OCI-M2 (cell line): ENCODE results near the gene NDUFS5.
"Not testable (repeated sequence)": the region's sequence is repeated elsewhere in the genome, so short reads cannot be mapped to it uniquely, and the experiment has no call there.

Experiments used
- DNase-seq: peaks from one replicate; lab custom pipeline; 2025; ENCODE audit not compliant: unreplicated experiment; lab: John Stamatoyannopoulos, UW

The NDUFS5 gene

DNA sequence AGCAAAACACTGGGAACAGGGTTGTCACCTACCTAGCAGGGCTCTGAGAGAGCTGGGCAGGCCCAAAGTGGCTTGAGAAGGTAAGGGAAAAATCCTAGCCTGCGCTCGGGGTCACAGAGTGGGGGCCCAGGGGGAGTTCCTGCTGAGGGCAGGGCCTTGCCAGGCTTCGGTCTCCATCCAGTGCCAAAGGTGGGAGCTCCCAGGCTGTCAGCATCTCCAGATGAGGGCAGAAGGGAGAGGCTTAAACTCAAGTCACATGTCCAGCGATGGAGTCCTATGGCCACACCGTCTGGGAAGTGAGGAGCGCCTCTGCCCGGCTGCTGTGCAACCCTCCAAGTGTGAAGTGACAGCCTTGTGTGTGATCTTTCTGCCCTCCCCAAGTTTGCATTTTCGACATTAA, 11.2 kb upstream of the NDUFS5 start:
- DNase-seq = not testable (repeated sequence)

DNA sequence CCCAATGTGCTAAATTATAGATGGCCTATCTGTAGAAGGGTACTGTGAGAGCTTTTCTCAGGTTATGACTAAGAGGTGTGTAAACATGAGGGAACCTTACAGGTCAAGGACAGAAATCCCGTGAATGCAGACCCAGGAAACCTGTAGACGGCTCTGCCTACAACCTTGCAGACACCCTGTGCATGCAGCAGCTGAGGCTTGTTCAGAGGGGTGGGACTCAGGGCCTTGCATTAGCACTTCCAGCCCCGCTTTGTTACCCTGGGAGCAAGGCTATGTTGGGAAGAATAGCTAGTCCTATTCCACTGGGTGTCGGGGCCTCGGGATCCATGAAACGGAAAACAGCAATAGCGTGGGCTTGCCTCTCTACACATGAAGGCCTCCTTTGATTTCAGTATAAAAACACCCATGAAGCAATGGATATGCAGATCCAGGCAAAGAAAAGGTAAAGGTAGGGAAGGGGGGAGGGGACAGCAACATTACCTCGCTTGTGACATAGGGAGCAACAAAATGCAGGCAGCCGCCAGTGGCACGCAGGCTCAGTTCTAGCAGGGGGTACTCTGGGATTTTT, 9.5 kb upstream of the NDUFS5 start:
- no peak for DNase-seq

DNA sequence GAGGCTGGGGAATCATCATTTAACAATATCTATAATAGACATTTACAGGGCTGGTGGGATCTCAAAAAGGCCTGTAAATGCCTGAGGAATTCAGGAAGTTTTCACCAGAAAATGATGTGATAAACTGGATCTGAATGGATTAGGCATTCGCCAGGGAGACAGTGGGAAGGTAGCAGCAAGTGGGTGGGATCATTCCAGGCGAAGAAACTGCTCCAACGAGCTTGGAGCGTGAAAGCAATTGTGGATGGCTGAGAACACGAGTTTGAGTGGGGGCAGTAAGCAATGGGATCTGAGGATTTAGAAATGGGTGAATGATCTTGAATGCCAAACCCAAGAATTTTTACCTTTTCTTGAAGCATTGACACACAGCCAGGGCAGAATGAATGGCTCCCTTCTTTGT, 8.9 kb upstream of the NDUFS5 start:
- DNase-seq = no peak

DNA sequence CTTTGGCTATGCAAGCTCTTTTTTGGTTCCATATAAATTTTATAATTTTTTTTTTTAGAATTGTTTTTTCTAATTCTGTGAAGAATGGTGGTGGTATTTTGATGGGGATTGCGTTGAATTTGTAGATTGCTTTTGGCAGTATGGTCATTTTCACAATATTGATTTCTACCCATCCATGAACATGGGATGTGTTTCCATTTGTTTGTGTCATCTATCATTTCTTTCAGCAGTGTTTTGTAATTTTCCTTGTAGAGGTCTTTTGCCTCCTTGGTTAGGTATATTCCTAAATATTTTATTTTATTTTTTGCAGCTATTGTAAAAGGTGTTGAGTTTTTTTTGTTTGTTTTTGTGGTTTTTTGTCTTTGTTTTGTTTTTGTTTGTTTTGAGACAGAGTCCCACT, 5.7 kb upstream of the NDUFS5 start:
- not testable (repeated sequence) for DNase-seq

DNA sequence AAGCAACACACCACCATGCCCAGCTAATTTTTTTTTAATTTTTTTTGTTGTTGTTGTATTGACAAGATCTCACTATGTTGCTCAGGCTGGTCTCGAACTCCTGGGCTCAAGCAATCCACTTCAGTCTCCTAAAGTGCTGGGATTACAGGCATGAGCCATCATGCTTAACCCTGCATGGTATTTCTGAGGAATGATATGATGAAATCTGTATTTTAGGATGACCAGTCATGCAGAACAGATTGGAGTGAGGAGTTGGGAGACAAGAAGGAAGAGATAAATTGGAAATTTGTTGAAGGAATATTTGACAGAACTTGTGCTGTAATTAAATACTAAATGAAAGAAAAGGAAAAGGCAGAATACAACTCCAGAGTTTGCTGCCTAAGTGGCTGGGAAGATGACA, 4.7 kb upstream of the NDUFS5 start:
- DNase-seq = no peak

DNA sequence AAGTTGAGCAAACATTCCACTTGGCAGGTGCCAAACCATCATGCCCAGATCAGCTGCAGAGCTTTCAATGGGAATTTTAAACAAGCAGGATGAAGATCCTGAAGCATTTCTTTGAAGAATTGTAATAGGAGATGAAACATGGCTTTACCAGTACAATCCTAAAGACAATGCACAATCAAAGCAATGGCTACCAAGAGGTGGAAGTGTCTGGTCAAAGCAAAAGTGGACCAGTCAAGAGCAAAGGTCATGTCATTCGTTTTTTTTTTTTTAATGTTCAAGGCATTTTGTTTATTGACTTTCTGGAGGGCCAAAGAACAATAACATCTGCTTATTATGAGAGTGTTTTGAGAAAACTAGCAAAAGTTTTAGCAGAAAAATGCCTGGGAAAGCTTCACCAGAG, 3.0 kb upstream of the NDUFS5 start:
- no peak for DNase-seq

DNA sequence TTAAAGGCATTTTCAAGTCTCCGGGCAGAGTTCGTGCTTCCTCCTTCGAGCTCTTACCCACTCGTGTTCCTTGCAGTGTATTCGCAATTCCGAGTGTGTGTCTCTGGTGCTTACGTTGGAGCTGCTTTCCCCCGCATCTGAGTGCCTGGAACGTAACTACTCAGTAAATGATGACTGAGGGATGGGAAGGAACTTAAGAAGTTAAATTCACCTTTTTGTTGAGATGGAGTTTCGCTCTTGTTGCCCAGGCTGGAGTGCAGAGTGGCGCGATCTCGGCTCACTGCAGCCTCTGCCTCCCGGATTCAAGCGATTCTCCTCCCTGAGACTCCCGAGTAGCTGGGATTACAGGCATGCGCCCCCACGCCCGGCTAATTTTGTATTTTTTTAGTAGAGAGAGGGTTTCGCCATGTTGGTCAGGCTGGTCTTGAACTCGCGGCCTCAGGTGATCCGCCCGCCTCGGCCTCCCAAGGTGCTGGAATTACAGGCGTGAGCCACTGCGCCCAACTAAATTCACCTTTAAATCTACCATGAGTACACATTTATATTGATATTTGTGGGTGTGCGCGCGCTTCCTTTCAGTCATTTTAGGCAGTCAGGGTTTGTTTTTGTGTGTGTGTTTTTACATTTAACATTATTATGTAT, 837 bp downstream of the NDUFS5 start:
- DNase-seq = no peak

DNA sequence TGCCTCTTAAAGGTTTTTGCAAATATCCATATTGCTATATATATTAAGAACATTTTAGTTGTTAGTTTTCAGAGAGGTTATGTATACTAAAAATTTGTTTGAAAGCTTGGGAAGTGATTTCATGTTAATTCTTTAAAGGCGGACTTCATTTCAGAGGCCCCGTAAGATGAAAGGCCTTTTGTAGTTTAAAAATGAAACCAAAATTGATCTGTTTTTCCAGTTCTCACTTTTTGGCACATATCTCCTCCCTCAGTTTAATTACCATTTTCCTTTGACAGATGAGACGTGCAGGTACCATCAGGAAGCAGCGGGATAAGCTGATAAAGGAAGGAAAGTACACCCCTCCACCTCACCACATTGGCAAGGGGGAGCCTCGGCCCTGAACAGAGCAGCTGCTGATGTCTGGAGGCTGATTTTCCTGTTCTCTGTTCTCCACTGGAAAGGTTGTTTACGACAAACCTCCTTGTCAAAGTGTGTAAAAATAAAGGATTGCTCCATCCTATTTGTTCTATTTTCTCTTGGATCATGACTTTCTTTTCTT, 8.0 kb downstream of the NDUFS5 start:
- DNase-seq = no peak

DNA sequence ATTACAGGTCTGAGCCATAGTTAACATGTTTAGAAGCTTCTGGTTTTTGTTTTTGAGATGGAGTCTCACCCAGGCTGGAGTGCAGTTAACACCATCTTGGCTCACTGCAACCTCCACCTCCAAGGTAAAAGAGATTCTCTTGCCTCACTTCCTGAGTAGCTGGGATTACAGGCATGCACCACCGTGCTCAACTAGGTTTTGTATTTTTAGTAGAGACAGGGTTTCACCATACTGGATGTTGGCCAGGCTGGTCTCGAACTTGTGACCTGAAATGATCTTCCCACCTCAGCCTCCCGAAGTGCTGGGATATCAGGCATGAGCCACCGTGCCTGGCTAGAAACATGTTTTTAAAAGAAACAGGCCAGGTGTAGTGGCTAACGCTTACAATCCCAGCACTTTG, 10.5 kb downstream of the NDUFS5 start:
- no peak for DNase-seq

DNA sequence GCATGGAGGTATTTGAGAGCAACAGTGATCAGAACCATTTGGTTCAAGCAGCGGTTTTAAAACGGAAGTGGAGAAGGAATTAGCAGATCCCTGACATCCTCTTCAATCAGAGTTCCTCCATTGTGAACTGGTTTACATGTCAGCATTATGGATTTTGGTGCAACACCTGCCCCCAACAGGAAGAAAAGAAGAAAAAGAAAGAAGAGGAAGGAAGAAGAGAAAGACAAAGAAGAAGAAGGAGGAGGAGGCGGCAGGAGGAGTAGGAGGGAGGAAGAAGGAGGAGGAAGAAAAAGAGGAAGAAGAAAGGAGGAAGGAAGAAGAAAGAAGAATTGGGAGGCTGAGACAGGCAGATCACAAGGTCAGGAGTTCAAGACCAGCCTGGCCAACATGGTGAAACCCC, 17.4 kb downstream of the NDUFS5 start:
- no peak for DNase-seq

DNA sequence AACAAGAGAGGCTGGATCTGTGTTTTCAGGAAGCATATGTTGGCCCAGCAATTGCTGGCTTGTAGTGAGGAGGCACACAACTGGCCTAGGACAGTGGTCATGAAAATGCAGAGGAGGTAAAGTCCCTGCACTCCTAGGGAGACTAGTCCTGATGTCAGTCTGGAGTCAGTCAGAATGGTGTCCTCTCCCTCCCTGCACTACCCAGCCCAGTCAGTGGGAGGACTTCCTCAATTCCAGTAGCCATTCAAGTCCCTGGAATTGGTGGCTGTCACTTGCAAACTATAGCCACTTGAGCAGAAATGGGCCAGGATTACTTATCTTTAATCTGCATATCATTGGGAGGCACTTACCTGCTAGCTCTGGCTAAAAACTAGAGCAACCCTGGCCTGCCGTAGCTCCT, 18.6 kb downstream of the NDUFS5 start:
- DNase-seq = no peak

DNA sequence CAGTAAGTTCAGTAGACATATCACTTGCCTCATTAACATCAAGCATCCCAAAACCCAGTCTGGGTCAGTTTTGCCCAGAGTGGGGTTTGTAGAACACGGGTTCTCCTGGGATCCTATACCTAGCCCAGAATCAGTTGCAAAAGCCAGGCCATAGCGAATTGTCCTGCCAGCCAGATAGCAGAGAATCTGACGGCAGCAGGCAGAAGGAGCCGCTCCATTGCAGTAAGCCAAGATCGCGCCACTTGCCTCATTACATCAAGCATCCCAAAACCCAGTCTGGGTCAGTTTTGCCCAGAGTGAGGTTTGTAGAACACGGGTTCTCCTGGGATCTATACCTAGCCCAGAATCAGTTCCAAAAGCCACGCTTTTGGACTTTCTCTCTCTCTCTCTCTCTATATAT, 19.1 kb downstream of the NDUFS5 start:
- no peak for DNase-seq

DNA sequence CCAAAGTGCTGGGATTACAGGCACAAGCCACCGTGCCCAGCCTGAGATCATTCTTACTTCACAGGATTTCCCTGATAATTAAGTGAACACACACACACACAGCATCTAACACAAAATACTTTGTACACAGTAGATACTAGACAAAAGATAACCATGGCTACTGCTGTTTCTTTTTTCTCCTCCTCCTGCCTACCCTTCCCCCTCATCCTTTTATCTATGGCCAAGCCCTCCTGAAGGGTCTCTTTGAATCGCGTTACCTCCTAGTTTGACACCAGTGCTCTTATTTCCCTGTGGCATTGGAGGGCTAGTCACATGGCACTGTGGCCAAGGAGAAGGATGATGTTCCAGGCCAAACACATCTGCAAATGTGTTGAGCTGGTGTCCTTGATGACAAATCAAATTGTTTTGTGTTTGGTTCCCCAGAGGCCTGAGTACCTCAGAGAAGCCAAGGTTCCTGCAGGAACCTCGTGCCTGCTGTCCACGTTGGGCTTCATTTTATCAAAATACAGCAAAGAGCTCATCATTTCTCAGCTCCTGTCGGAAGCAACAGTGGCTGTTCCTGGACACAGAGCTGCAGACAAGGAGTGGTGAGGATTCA, 20.6 kb downstream of the NDUFS5 start:
- DNase-seq = no peak

DNA sequence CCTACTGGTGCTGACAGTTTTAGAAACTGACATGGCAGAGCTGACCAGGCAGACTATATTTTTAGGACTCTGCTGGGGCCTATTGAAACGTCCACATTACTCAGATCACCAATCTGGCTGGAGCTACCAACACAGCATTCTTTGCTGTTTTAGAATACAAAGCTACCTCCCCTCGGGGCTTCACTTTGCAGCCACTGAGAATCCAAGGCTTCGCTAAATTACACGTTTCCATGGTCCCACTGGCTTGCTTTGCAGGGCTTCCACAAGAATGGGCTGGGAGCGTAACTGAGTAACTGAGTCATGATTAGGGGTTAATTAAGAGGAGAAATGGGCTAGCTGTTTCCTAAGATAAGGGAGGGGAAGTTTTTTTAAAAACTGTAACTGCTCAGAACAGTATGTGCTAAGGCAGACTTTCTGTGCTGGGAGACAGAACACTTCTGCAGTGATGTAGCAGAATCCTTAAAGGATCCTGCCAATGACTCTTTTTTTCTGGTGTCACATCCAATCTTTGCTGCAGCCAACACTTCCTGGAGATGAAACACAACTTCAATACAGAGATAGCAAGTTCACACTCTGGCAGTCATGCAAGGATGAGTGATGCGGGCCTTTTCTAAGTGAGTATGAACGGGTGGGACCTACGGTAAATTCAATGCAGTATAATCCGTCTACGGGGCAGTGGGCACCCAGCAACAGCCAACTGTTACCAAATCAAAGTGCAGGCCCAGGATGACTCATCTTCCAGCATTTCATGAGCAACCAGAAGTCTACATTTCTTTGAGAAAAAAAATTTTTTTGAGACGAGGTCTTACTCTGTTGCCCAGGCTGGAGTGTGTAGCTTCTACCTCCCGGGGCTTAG, 21.5 kb downstream of the NDUFS5 start:
- DNase-seq = no peak

DNA sequence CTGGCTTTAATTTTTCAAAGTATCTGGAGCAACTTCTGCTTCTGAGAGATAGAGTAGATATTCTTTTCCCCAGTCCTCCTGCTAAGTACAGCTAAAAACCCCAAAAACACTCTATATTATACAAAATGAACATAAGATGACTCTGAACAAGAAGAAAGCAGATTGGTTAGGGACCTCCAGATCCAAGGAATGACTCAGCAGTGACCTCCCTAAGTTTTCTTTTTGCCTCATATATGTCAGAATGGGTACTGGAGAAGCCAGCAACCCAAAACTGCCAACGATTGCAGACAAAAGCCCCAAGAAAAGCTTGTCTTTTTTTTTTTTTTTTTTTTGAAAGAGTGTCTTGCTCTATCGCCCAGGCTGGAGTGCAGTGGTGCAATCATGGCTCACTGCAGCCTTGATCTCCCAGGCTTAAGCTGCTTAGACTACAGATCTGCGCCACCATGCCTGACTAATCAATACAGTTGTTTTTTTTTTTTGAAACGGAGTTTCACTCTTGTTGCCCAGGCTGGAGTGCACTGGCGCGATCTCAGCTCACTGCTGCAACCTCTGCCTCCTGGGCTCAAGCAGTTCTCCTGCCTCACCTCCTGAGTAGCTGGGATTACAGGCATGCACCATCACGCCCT, 22.7 kb downstream of the NDUFS5 start:
- no peak for DNase-seq

DNA sequence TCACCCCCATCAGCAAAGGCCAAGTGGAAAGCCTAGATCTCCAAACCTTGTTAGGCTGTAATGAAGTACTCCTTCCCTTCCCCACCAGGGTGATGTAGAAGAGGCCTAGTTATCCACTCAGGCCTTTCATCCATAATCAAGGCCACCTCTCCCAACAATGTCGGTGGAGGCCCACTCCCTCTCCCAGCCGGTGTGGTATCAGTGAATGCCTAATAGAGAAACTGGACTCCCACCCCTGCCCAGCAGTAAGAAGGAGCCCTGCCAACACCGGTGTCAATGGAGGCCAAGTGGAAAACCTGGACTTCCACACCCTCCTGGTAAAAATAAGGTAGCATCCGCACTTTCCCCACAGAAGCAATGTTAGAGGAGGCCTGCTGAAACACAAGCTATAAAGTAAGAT, 23.9 kb downstream of the NDUFS5 start:
- DNase-seq = no peak

DNA sequence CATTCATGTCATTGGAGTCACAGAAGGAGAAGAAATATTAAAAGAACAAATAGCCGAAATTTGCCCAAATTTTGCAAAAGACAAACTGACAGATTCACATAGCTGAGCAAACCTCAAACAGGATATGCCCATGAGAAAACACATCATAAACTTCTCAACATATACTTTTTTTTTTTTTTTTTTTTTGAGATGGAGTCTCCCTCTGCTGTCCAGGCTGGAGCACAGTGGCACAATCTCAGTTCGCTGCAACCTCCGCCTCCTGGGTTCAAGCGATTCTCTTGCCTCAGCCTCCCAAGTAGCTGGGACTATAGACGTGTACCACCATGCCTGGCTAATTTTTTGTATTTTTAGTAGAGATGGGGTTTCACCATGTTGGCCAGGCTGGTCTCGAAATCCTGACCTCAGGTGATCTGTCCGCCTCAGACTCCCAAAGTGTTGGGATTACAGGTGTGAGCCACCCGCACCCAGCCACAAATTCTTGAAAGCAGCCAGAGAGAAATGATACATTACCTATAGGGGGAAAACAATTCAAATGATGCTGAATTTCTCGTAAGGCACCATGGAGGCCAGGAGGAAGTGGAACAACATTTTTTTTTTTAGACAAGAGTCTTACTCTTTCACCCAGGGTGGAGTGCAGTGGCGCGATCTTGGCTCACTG, 25.2 kb downstream of the NDUFS5 start:
- not testable (repeated sequence) for DNase-seq

DNA sequence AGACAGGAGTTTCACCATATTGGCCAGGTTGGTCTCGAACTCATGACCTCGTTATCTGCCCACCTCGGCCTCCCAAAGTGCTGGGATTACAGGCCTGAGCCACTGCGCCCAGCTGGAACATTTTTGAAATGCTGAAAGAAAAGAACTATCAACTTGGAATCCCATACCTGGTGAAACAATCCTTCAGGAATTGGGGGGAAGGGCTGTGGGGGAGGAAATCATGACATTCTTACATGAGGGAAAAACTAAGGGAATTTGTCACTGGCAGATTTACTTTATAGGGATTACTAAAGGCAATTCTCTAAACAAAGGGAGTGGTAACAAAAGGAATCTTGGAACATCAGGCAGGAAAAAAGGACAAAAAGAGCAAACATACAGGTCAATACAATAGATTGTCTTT, 25.8 kb downstream of the NDUFS5 start:
- DNase-seq = no peak

DNA sequence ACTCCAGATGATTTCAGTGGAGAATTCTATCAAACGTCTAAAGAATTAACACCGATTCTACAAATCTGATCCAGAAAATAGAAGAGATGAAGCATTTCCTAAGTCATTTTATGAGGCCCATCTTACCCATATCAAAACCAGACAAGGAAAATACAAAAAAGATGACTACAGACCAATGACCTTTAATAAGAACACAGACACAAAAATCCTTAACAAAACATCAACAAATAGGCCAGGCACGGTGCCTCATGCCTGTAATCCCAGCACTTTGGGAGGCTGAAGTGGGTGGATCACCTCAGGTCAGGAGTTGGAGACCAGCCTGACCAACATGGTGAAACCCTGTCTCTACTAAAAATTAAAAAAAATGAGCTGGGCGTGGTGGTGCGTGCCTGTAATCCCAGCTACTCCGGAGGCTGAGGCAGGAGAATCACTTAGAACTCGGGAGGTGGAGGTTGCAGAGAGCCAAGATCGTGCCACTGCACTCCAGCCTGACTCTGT, 29.1 kb downstream of the NDUFS5 start:
- DNase-seq = not testable (repeated sequence)

DNA sequence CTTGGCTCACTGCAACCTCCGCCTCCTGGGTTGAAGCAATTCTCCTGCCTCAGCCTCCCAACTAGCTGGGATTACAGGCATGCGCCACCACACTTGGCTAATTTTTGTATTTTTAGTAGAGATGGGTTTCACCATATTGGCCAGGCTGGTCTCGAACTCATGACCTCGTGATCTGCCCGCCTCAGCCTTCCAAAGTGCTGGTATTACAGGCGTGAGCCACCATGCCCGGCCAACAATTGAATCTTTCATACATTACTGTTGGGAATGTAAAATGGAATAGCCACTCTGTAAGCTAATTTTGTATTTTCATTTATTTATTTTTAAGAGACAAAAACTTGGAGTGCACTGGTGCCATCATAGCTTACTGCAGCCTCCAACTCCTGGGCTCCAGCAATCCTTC, 35.4 kb downstream of the NDUFS5 start:
- DNase-seq = not testable (repeated sequence)

DNA sequence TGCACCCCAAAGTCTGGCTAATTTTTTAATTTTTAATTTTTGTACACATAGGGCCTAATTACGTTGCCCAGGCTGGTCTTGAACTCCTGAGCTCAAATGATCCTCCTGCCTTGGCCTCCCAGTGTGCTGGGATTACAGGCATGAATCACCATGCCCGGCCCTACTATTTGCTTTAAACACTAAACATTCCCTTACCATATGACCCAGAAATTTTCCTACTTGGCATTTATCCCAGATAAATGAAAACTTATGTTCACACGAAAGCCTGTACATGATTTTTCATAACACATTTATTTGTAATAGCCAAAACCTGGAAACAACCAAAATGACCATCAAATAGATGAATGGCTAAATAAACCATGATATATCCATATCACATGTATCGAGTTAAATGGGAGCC, 35.8 kb downstream of the NDUFS5 start:
- DNase-seq = no peak
